HepG2 (cell line): ENCODE measurements around the gene PFDN2. TPM values are rescaled to one million over a fixed set of nuclear protein-coding genes. Genes with fewer than 3 reads are reported as not detected.

Source experiments
- AGO1 ChIP-seq: fragments of 200-400 bp; formaldehyde crosslinking; IDR thresholded peaks from 2 replicates; pipeline ENCODE4 v1.6.1; 2017; ENCODE audit warnings: mild to moderate bottlenecking, low read depth, low read length, moderate library complexity; ENCODE audit not compliant: poor library complexity, severe bottlenecking
- ARHGAP35 ChIP-seq: sonication (generic); formaldehyde crosslinking; IDR thresholded peaks from 2 replicates; pipeline ENCODE4 v1.9.0; 2022; ENCODE audit warnings: mild to moderate bottlenecking, inconsistent platforms, moderate library complexity, missing genetic modification reagents, borderline replicate concordance
- RBFOX2 ChIP-seq: fragments of 200-400 bp; formaldehyde crosslinking; IDR thresholded peaks from 2 replicates; pipeline ENCODE4 v1.6.1; 2017; ENCODE audit warnings: low read depth, mild to moderate bottlenecking, low read length
- SIN3A ChIP-seq: IDR thresholded peaks from 2 replicates; pipeline ENCODE4 v1.6.1; 2011; ENCODE audit warnings: low read depth, mild to moderate bottlenecking, control low read depth, low read length, borderline replicate concordance
- U2AF2 ChIP-seq: fragments of 200-400 bp; formaldehyde crosslinking; IDR thresholded peaks from 2 replicates; pipeline ENCODE4 v1.6.1; 2017; ENCODE audit warnings: low read depth, mild to moderate bottlenecking, low read length
- ZC3H4 ChIP-seq: sonication (generic); formaldehyde crosslinking; IDR thresholded peaks from 2 replicates; pipeline ENCODE4 v1.4.0; 2020; ENCODE audit warnings: missing genetic modification reagents, borderline replicate concordance
- ZFP62 ChIP-seq: sonication (generic); formaldehyde crosslinking; IDR thresholded peaks from 2 replicates; pipeline ENCODE4 v1.4.0; 2020; ENCODE audit warnings: missing genetic modification reagents
- ZNF841 ChIP-seq: sonication (generic); formaldehyde crosslinking; IDR thresholded peaks from 2 replicates; pipeline ENCODE4 v1.8.1; 2023; ENCODE audit warnings: missing genetic modification reagents, borderline replicate concordance
- polyA plus RNA-seq, 8 experiments: library from polyadenylated mRNA; depleted of rRNA in 3 of 8; stranded (reverse) in 7 of 8; unstranded in 1 of 8; fragments of >200 nt; fragmentation: Illumina TruSeq in 4 of 8; extraction: Trizol in 4 of 8; gene quantifications; 2 replicates each; pipeline versions ENCODE4 v1.2.1 to v1.2.3, GENCODE V29; 2011 to 2016; ENCODE audit warnings: low read depth in 4 of 8, missing spikeins in 1 of 8, mixed read lengths in 1 of 8; ENCODE audit not compliant: insufficient read depth in 1 of 8
- total RNA-seq, 5 experiments: library from RNA; depleted of rRNA; stranded (reverse); fragments of >200 nt; fragmentation: Illumina TruSeq; extraction: Trizol; gene quantifications; 2 replicates each; pipeline ENCODE4 v1.2.3, GENCODE V29; 2016; ENCODE audit warnings: low read depth in 1 of 5
- TF ChIP-seq, protein P1 (sequence below): sonication (generic); formaldehyde crosslinking; IDR thresholded peaks from 2 replicates; pipeline ENCODE4 v1.5.1; 2020; ENCODE audit warnings: mild to moderate bottlenecking, missing genetic modification reagents, borderline replicate concordance
- TF ChIP-seq, protein P2 (sequence below): sonication (generic); formaldehyde crosslinking; IDR thresholded peaks from 2 replicates; pipeline ENCODE4 v1.5.1; 2020; ENCODE audit warnings: mild to moderate bottlenecking, moderate library complexity, missing genetic modification reagents
- TF ChIP-seq, protein P3 (sequence below): sonication (generic); formaldehyde crosslinking; IDR thresholded peaks from 2 replicates; pipeline ENCODE4 v1.4.0; 2020; ENCODE audit warnings: missing genetic modification reagents, borderline replicate concordance
- TF ChIP-seq, protein P4 (sequence below): sonication (generic); formaldehyde crosslinking; IDR thresholded peaks from 2 replicates; pipeline ENCODE4 v1.8.1; 2023; ENCODE audit warnings: mild to moderate bottlenecking, missing genetic modification reagents
- TF ChIP-seq, protein P5 (sequence below): IDR thresholded peaks from 2 replicates; pipeline ENCODE4 v1.6.1; 2018; ENCODE audit warnings: missing genetic modification reagents
- TF ChIP-seq, protein P6 (sequence below): IDR thresholded peaks from 2 replicates; pipeline ENCODE4 v1.4.0; 2020; ENCODE audit warnings: mild to moderate bottlenecking, missing genetic modification reagents

The PFDN2 gene
- total and polyA plus RNA-seq, 2 of the 13 experiments (the other 11 are each of a cell fraction or from before 2014, with no cell fraction given): 62.6 to 63.6 TPM

DNA sequence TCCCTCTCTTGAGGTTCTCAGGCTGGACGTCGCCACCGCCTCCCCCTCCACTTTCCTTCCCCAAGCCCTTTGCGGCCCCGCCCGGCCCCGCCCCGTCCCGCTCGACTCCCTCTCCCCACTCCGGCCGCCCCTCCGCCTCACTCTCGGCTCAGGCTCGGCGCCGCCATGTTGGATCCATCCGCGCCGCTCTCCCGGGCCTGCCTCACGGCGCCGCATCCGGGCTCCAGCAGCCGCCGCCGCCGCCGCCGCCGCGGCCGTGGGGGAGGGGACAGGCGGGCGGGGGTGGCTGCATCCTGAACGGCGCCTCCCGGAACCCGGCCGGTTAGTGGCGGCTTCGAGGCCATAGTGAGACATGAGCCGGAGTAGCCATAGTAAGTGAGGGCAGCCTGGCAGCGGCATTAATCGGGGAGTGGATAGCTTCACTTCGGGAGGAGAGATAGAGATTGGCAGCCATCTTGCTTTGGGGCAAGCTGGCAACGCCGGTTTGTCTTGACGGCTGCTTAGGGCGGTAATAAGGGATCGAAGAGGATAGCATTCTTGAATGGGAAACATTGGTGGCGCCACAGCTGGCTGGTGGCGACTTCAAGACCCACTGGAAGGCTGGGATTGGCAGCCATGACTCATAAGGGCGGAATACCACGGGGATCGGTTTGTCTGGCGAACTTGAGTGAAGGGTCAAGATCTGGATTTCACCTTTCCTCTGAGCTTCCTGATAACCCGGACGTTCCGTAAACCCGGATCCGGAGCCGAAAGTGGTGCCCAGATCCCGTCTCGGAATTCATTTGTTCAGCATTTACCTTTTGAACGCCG, 14.8 kb upstream of the PFDN2 start, which contains the start of gene DEDD (continued):
- TF ChIP-seq, protein P1, sequence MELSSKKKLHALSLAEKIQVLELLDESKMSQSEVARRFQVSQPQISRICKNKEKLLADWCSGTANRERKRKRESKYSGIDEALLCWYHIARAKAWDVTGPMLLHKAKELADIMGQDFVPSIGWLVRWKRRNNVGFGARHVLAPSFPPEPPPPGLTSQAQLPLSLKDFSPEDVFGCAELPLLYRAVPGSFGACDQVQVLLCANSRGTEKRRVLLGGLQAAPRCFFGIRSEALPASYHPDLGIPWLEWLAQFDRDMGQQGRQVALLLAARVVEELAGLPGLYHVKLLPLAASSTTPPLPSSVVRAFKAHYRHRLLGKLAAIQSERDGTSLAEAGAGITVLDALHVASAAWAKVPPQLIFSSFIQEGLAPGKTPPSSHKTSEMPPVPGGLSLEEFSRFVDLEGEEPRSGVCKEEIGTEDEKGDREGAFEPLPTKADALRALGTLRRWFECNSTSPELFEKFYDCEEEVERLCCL (CRISPR knock-in tag): no peak
- TF ChIP-seq, protein P2, sequence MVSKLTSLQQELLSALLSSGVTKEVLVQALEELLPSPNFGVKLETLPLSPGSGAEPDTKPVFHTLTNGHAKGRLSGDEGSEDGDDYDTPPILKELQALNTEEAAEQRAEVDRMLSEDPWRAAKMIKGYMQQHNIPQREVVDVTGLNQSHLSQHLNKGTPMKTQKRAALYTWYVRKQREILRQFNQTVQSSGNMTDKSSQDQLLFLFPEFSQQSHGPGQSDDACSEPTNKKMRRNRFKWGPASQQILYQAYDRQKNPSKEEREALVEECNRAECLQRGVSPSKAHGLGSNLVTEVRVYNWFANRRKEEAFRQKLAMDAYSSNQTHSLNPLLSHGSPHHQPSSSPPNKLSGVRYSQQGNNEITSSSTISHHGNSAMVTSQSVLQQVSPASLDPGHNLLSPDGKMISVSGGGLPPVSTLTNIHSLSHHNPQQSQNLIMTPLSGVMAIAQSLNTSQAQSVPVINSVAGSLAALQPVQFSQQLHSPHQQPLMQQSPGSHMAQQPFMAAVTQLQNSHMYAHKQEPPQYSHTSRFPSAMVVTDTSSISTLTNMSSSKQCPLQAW (CRISPR knock-in tag): no peak
- TF ChIP-seq, protein P3, sequence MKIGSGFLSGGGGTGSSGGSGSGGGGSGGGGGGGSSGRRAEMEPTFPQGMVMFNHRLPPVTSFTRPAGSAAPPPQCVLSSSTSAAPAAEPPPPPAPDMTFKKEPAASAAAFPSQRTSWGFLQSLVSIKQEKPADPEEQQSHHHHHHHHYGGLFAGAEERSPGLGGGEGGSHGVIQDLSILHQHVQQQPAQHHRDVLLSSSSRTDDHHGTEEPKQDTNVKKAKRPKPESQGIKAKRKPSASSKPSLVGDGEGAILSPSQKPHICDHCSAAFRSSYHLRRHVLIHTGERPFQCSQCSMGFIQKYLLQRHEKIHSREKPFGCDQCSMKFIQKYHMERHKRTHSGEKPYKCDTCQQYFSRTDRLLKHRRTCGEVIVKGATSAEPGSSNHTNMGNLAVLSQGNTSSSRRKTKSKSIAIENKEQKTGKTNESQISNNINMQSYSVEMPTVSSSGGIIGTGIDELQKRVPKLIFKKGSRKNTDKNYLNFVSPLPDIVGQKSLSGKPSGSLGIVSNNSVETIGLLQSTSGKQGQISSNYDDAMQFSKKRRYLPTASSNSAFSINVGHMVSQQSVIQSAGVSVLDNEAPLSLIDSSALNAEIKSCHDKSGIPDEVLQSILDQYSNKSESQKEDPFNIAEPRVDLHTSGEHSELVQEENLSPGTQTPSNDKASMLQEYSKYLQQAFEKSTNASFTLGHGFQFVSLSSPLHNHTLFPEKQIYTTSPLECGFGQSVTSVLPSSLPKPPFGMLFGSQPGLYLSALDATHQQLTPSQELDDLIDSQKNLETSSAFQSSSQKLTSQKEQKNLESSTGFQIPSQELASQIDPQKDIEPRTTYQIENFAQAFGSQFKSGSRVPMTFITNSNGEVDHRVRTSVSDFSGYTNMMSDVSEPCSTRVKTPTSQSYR (CRISPR knock-in tag): peak; percentile 84; the same call in 1 of the 2 replicates
- no peak; the same call in 1 of the 2 replicates for TF ChIP-seq SIN3A
- TF ChIP-seq, protein P4, sequence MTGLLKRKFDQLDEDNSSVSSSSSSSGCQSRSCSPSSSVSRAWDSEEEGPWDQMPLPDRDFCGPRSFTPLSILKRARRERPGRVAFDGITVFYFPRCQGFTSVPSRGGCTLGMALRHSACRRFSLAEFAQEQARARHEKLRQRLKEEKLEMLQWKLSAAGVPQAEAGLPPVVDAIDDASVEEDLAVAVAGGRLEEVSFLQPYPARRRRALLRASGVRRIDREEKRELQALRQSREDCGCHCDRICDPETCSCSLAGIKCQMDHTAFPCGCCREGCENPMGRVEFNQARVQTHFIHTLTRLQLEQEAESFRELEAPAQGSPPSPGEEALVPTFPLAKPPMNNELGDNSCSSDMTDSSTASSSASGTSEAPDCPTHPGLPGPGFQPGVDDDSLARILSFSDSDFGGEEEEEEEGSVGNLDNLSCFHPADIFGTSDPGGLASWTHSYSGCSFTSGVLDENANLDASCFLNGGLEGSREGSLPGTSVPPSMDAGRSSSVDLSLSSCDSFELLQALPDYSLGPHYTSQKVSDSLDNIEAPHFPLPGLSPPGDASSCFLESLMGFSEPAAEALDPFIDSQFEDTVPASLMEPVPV: 0 out of 2 replicates have a peak, but pooled peaks have one; percentile 43
- no peak for TF ChIP-seq U2AF2
- TF ChIP-seq ZC3H4: no peak
- no peak for TF ChIP-seq ZNF841 (CRISPR knock-in tag)
- TF ChIP-seq RBFOX2: peak; percentile 90
- no peak for TF ChIP-seq ZFP62 (CRISPR knock-in tag)
- no peak for TF ChIP-seq ARHGAP35
- TF ChIP-seq, protein P5, sequence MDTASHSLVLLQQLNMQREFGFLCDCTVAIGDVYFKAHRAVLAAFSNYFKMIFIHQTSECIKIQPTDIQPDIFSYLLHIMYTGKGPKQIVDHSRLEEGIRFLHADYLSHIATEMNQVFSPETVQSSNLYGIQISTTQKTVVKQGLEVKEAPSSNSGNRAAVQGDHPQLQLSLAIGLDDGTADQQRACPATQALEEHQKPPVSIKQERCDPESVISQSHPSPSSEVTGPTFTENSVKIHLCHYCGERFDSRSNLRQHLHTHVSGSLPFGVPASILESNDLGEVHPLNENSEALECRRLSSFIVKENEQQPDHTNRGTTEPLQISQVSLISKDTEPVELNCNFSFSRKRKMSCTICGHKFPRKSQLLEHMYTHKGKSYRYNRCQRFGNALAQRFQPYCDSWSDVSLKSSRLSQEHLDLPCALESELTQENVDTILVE (CRISPR knock-in tag): peak; percentile 99
- TF ChIP-seq, protein P6, sequence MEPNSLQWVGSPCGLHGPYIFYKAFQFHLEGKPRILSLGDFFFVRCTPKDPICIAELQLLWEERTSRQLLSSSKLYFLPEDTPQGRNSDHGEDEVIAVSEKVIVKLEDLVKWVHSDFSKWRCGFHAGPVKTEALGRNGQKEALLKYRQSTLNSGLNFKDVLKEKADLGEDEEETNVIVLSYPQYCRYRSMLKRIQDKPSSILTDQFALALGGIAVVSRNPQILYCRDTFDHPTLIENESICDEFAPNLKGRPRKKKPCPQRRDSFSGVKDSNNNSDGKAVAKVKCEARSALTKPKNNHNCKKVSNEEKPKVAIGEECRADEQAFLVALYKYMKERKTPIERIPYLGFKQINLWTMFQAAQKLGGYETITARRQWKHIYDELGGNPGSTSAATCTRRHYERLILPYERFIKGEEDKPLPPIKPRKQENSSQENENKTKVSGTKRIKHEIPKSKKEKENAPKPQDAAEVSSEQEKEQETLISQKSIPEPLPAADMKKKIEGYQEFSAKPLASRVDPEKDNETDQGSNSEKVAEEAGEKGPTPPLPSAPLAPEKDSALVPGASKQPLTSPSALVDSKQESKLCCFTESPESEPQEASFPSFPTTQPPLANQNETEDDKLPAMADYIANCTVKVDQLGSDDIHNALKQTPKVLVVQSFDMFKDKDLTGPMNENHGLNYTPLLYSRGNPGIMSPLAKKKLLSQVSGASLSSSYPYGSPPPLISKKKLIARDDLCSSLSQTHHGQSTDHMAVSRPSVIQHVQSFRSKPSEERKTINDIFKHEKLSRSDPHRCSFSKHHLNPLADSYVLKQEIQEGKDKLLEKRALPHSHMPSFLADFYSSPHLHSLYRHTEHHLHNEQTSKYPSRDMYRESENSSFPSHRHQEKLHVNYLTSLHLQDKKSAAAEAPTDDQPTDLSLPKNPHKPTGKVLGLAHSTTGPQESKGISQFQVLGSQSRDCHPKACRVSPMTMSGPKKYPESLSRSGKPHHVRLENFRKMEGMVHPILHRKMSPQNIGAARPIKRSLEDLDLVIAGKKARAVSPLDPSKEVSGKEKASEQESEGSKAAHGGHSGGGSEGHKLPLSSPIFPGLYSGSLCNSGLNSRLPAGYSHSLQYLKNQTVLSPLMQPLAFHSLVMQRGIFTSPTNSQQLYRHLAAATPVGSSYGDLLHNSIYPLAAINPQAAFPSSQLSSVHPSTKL (CRISPR knock-in tag): peak; percentile 12; the same call in 1 of the 2 replicates
- TF ChIP-seq AGO1: peak; percentile 60
